Measurements from ENCODE around the gene HES5. TPM values are rescaled to one million over a fixed set of nuclear protein-coding genes. Genes with fewer than 3 reads are reported as not detected.

Gene HES5
- total and polyA plus RNA-seq, 2 of the 13 experiments (the other 11 are each of a cell fraction or from before 2014, with no cell fraction given), result not detected

- TF ChIP-seq KDM2A (CRISPR knock-in tag; IDR thresholded peaks at IDR 0.05; ENCODE audit: borderline replicate concordance, low read depth) (peak; percentile 47; the same call in 1 of the 2 replicates), KLF12 (CRISPR knock-in tag; IDR thresholded peaks at IDR 0.05; ENCODE audit: borderline replicate concordance) (no peak), ZNF629 (CRISPR knock-in tag; conservative IDR thresholded peaks at IDR 0.05) (no peak), SRF (IDR thresholded peaks at IDR 0.05; ENCODE audit: low read depth, low read length) (no peak), ZSCAN12 (CRISPR knock-in tag; IDR thresholded peaks at IDR 0.05) (no peak), CENPT (CRISPR knock-in tag; IDR thresholded peaks at IDR 0.05; ENCODE audit: low read depth) (no peak), HMG20A (CRISPR knock-in tag; IDR thresholded peaks at IDR 0.05; ENCODE audit: borderline replicate concordance) (no peak), ZNF761 (CRISPR knock-in tag; conservative IDR thresholded peaks at IDR 0.05) (peak; percentile 68; the same call in 1 of the 2 replicates), JDP2 (CRISPR knock-in tag; IDR thresholded peaks at IDR 0.05; ENCODE audit: borderline replicate concordance) (no peak), CREB3 (CRISPR knock-in tag; IDR thresholded peaks at IDR 0.05) (no peak), ZNF784 (CRISPR knock-in tag; IDR thresholded peaks at IDR 0.05; ENCODE audit: borderline replicate concordance) (0 out of 2 replicates have a peak, but pooled peaks have one; percentile 25), GATA4 (IDR thresholded peaks at IDR 0.05; ENCODE audit: borderline replicate concordance, low read depth) (no peak), GTF2F1 (IDR thresholded peaks at IDR 0.05; ENCODE audit: low read length) (no peak), RFX1 (IDR thresholded peaks at IDR 0.05) (no peak), ZNF879 (CRISPR knock-in tag; IDR thresholded peaks at IDR 0.05) (no peak), GTF3A (CRISPR knock-in tag; conservative IDR thresholded peaks at IDR 0.05) (no peak)
- TF ChIP-seq, protein P1, sequence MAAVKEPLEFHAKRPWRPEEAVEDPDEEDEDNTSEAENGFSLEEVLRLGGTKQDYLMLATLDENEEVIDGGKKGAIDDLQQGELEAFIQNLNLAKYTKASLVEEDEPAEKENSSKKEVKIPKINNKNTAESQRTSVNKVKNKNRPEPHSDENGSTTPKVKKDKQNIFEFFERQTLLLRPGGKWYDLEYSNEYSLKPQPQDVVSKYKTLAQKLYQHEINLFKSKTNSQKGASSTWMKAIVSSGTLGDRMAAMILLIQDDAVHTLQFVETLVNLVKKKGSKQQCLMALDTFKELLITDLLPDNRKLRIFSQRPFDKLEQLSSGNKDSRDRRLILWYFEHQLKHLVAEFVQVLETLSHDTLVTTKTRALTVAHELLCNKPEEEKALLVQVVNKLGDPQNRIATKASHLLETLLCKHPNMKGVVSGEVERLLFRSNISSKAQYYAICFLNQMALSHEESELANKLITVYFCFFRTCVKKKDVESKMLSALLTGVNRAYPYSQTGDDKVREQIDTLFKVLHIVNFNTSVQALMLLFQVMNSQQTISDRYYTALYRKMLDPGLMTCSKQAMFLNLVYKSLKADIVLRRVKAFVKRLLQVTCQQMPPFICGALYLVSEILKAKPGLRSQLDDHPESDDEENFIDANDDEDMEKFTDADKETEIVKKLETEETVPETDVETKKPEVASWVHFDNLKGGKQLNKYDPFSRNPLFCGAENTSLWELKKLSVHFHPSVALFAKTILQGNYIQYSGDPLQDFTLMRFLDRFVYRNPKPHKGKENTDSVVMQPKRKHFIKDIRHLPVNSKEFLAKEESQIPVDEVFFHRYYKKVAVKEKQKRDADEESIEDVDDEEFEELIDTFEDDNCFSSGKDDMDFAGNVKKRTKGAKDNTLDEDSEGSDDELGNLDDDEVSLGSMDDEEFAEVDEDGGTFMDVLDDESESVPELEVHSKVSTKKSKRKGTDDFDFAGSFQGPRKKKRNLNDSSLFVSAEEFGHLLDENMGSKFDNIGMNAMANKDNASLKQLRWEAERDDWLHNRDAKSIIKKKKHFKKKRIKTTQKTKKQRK (IDR thresholded peaks at IDR 0.05; ENCODE audit: low read length), result no peak
- TF ChIP-seq, protein P2, sequence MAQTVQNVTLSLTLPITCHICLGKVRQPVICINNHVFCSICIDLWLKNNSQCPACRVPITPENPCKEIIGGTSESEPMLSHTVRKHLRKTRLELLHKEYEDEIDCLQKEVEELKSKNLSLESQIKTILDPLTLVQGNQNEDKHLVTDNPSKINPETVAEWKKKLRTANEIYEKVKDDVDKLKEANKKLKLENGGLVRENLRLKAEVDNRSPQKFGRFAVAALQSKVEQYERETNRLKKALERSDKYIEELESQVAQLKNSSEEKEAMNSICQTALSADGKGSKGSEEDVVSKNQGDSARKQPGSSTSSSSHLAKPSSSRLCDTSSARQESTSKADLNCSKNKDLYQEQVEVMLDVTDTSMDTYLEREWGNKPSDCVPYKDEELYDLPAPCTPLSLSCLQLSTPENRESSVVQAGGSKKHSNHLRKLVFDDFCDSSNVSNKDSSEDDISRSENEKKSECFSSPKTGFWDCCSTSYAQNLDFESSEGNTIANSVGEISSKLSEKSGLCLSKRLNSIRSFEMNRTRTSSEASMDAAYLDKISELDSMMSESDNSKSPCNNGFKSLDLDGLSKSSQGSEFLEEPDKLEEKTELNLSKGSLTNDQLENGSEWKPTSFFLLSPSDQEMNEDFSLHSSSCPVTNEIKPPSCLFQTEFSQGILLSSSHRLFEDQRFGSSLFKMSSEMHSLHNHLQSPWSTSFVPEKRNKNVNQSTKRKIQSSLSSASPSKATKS (CRISPR knock-in tag; IDR thresholded peaks at IDR 0.05), result no peak
- TF ChIP-seq, protein P3, sequence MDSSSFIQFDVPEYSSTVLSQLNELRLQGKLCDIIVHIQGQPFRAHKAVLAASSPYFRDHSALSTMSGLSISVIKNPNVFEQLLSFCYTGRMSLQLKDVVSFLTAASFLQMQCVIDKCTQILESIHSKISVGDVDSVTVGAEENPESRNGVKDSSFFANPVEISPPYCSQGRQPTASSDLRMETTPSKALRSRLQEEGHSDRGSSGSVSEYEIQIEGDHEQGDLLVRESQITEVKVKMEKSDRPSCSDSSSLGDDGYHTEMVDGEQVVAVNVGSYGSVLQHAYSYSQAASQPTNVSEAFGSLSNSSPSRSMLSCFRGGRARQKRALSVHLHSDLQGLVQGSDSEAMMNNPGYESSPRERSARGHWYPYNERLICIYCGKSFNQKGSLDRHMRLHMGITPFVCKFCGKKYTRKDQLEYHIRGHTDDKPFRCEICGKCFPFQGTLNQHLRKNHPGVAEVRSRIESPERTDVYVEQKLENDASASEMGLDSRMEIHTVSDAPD (CRISPR knock-in tag; IDR thresholded peaks at IDR 0.05), result no peak
- TF ChIP-seq, protein P4, sequence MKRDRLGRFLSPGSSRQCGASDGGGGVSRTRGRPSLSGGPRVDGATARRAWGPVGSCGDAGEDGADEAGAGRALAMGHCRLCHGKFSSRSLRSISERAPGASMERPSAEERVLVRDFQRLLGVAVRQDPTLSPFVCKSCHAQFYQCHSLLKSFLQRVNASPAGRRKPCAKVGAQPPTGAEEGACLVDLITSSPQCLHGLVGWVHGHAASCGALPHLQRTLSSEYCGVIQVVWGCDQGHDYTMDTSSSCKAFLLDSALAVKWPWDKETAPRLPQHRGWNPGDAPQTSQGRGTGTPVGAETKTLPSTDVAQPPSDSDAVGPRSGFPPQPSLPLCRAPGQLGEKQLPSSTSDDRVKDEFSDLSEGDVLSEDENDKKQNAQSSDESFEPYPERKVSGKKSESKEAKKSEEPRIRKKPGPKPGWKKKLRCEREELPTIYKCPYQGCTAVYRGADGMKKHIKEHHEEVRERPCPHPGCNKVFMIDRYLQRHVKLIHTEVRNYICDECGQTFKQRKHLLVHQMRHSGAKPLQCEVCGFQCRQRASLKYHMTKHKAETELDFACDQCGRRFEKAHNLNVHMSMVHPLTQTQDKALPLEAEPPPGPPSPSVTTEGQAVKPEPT (CRISPR knock-in tag; IDR thresholded peaks at IDR 0.05; ENCODE audit: low read depth), result no peak
Measured at GRCh38 chr1:2543543-2544092, 13.6 kb upstream of the HES5 start (continued).

All from HepG2 (cell line).